ENCODE measurements around the gene GPC1. TPM values are rescaled to one million over a fixed set of nuclear protein-coding genes. Genes with fewer than 3 reads are reported as not detected.
A peak's percentile ranks its signal among the peaks of the same experiment; 100 is the strongest.

Gene GPC1
- total RNA-seq, 2 donors from 2014 or later = 37.8 to 69.7 TPM

DNA sequence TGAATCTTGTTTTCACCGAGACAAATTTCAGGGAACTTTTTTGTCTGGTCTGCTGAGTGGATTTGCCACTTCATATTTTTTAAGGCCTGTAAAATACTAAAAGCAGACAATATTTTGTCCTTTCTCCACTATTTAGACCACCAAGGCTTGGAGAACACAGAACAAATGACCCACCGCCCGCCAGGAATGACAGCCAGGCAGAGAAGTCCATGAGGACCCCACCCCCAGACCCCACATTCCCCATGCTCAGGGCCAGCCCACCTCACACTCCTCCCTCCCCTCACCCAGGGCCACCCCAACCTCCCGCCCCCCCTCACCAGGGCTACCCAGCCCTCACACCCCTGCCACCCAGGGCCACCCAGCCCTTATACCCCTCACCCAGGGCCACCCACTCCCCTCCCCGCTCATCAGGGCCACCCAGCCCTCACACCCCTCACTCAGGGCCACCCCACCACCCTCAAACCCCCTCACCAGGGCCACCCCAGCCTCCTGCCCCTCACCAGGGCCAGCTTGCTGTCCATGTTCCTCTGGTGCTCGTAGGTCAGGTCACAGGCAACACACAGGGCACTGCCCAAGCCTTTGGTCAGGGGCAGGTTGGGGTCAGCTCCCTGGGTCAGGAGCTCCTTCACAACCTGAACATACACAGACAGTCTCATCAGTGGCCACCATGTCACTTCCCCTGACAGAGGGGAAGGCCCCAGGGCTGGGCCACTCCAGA lies 71.8 kb downstream of the GPC1 start:
- no peaks in the 10 kb centered on the region for H3K36me3 ChIP-seq (ENCODE audit: control insufficient read depth, insufficient read depth, low read length)
- H3K9me3 Mint-ChIP-seq = no peaks in the 10 kb centered on the region
- 94% methylated on average over 5 of the region's 6 CpGs; no CpG with 5 or more reads in 1 of the 2 experiments for WGBS, 2 experiments (ENCODE audit: insufficient coverage in 1 of 2, insufficient read length in 1 of 2)
- peaks cover 3% of the 10 kb centered on the region for H3K27me3 Mint-ChIP-seq (ENCODE audit: insufficient read depth)
- H3K9ac ChIP-seq (ENCODE audit: extremely low read depth, low read length, poor library complexity, severe bottlenecking) = no peak overlapping the region
- peak; percentile 34 for DNase-seq
- no peaks in the 10 kb centered on the region for H3K4me1 Mint-ChIP-seq
- no peak overlapping the region for H3K27ac ChIP-seq (ENCODE audit: low read depth, low read length)
- H3K4me3 ChIP-seq (ENCODE audit: low read length) = no peak overlapping the region
- no peak overlapping the region for H3K27ac Mint-ChIP-seq
- TF ChIP-seq, protein P1, sequence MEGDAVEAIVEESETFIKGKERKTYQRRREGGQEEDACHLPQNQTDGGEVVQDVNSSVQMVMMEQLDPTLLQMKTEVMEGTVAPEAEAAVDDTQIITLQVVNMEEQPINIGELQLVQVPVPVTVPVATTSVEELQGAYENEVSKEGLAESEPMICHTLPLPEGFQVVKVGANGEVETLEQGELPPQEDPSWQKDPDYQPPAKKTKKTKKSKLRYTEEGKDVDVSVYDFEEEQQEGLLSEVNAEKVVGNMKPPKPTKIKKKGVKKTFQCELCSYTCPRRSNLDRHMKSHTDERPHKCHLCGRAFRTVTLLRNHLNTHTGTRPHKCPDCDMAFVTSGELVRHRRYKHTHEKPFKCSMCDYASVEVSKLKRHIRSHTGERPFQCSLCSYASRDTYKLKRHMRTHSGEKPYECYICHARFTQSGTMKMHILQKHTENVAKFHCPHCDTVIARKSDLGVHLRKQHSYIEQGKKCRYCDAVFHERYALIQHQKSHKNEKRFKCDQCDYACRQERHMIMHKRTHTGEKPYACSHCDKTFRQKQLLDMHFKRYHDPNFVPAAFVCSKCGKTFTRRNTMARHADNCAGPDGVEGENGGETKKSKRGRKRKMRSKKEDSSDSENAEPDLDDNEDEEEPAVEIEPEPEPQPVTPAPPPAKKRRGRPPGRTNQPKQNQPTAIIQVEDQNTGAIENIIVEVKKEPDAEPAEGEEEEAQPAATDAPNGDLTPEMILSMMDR (conservative IDR thresholded peaks at IDR 0.05) = no peak
- H3K4me3 Mint-ChIP-seq = no peak overlapping the region
- no peaks in the 10 kb centered on the region for H3K27me3 ChIP-seq (ENCODE audit: control insufficient read depth, insufficient read depth, low read length, poor library complexity, severe bottlenecking)
- no peaks in the 10 kb centered on the region for H3K4me1 ChIP-seq (ENCODE audit: control insufficient read depth, insufficient read depth, low read length)
- no peaks in the 10 kb centered on the region for H3K36me3 Mint-ChIP-seq (ENCODE audit: low read depth)
- H3K9me3 ChIP-seq (ENCODE audit: control insufficient read depth, low read length) = no peaks in the 10 kb centered on the region

DNA sequence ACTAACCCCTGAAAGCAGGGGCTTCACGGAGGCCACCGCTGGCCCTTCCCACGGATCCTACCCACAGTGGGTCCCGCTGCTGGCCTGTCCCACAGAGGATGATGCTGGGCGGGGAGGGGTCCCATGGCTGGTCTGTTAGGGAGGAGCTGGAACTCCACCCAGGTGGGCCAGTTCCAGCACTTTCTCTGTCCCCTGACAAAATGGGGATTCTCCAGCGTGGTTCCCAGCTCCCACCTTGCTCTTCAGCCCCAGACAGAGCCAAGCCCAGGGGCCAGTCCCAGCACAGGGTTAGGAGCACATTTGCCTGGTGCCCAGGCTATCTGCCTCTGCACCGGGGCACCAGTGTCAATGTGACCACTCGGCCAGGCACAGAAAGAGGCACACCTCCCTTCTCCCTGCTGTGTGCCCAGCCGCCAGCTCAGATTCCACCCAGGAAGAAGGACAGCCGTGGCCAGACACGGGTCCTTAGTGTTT lies 72.4 kb downstream of the GPC1 start:
- TF ChIP-seq, protein P1 (conservative IDR thresholded peaks at IDR 0.05) = no peak
- 89 to 92% methylated on average over 4 to 11 of the region's 11 CpGs for WGBS, 2 experiments (ENCODE audit: insufficient coverage in 1 of 2, insufficient read length in 1 of 2)
- no peaks in the 10 kb centered on the region for H3K4me1 ChIP-seq (ENCODE audit: control insufficient read depth, insufficient read depth, low read length)
- H3K27me3 ChIP-seq (ENCODE audit: control insufficient read depth, insufficient read depth, low read length, poor library complexity, severe bottlenecking) = no peaks in the 10 kb centered on the region
- Mint-ChIP-seq H3K36me3 (ENCODE audit: low read depth) (no peaks in the 10 kb centered on the region), H3K27ac (no peak overlapping the region), H3K27me3 (ENCODE audit: insufficient read depth) (peaks cover 3% of the 10 kb centered on the region), H3K4me3 (no peak overlapping the region), H3K9me3 (no peaks in the 10 kb centered on the region), H3K4me1 (no peaks in the 10 kb centered on the region)
- no peak overlapping the region for H3K27ac ChIP-seq (ENCODE audit: low read depth, low read length)
- H3K9ac ChIP-seq (ENCODE audit: extremely low read depth, low read length, poor library complexity, severe bottlenecking) = no peak overlapping the region
- DNase-seq = peak; percentile 14
- H3K36me3 ChIP-seq (ENCODE audit: control insufficient read depth, insufficient read depth, low read length) = no peaks in the 10 kb centered on the region
- H3K9me3 ChIP-seq (ENCODE audit: control insufficient read depth, low read length) = no peaks in the 10 kb centered on the region
- no peak overlapping the region for H3K4me3 ChIP-seq (ENCODE audit: low read length)

DNA sequence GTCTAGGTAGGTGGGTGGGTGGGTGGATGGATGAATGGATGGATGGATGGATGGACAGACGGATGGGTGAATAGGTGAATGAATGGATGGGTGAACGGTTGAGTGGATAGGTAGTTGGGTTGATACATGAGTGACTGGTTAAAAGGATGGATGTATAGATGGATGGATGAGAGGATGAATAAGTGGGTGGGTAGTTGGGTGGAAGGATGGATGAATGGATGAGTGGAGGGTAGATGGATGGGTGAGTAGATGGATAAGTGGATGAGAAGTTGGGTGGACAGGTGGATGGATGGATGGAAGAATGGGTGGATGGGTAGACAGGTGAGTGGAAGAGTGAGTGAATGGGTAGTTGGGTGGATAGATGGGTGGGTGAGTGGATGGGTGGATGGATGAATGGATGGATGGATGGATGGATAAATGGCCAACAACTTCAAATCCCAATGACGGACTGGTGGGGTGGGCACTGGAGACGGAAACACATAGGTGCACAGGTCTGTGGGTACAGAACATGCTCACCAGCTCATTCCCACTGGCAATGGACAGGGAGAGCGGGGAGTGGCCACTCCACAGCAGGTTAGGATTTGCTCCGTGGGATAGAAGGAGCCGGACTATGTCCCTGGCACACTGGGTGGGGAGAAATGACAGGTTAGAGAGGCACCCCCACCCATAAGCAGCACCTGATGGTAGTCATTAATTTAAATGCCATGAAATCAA lies 73.5 kb downstream of the GPC1 start:
- 89 to 90% methylated on average over 4 to 7 of the region's 7 CpGs for WGBS, 2 experiments (ENCODE audit: insufficient coverage in 1 of 2, insufficient read length in 1 of 2)
- TF ChIP-seq, protein P1 (conservative IDR thresholded peaks at IDR 0.05) = no peak
- Histone ChIP-seq H3K4me1 (ENCODE audit: control insufficient read depth, insufficient read depth, low read length) (no peaks in the 10 kb centered on the region), H3K9ac (ENCODE audit: extremely low read depth, low read length, poor library complexity, severe bottlenecking) (no peak overlapping the region), H3K27ac (ENCODE audit: low read depth, low read length) (no peak overlapping the region), H3K36me3 (ENCODE audit: control insufficient read depth, insufficient read depth, low read length) (no peaks in the 10 kb centered on the region), H3K9me3 (ENCODE audit: control insufficient read depth, low read length) (no peaks in the 10 kb centered on the region), H3K27me3 (ENCODE audit: control insufficient read depth, insufficient read depth, low read length, poor library complexity, severe bottlenecking) (no peaks in the 10 kb centered on the region), H3K4me3 (ENCODE audit: low read length) (no peak overlapping the region)
- Mint-ChIP-seq H3K27me3 (ENCODE audit: insufficient read depth) (peaks cover 3% of the 10 kb centered on the region), H3K9me3 (no peaks in the 10 kb centered on the region), H3K4me3 (no peak overlapping the region), H3K4me1 (no peaks in the 10 kb centered on the region), H3K27ac (no peak overlapping the region), H3K36me3 (ENCODE audit: low read depth) (no peaks in the 10 kb centered on the region)
- DNase-seq = peak; percentile 14

All from endodermal cell (in vitro differentiated cells).